Measurements from ENCODE around the gene GAMT.

Gene GAMT

GRCh38 chr19:1362387-1363257, 38.7 kb downstream of the GAMT start:
- DNase-seq = no peak

- peak; percentile 19 to 33 for DNase-seq
Measured at GRCh38 chr19:1361601-1362386, 39.5 kb downstream of the GAMT start.

- peak; percentile 47 to 56 for DNase-seq
Measured at GRCh38 chr19:1360818-1361461, 40.4 kb downstream of the GAMT start.

- no peak for DNase-seq
Measured at GRCh38 chr19:1360126-1360817, 41.1 kb downstream of the GAMT start.

- DNase-seq = no peak
Measured at GRCh38 chr19:1357531-1358109, 43.7 kb downstream of the GAMT start.

- DNase-seq = no peak
Measured at GRCh38 chr19:1356508-1356865, 44.9 kb downstream of the GAMT start.

GRCh38 chr19:1355568-1356507, 45.5 kb downstream of the GAMT start:
- DNase-seq = peak in 1 of 2 donors; percentile 7

GRCh38 chr19:1354970-1355567, 46.3 kb downstream of the GAMT start:
- no peak for DNase-seq

- DNase-seq = no peak
Measured at GRCh38 chr19:1353144-1353543, 48.2 kb downstream of the GAMT start.

GRCh38 chr19:1351381-1351851, 49.9 kb downstream of the GAMT start:
- no peak for DNase-seq

GRCh38 chr19:1350867-1351266, 50.5 kb downstream of the GAMT start:
- DNase-seq = no peak

GRCh38 chr19:1349211-1349610, 52.1 kb downstream of the GAMT start:
- DNase-seq = no peak

All from inflammatory macrophage treated with lipopolysaccharide for 1 hour (primary cell).